Ramos (cell line): Measurements from ENCODE around the gene LGALS1.

Source experiments
- in situ Hi-C: fragments of 300-500 bp; cut with MboI; formaldehyde crosslinking; loops from one replicate; pipeline ENCODE4 v1.14.3; 2022; ENCODE audit warnings: low sequenced_read_pairs; ENCODE audit not compliant: unreplicated experiment

The LGALS1 gene

GRCh38 chr22:37659897-37660708 lies 15.3 kb upstream of the LGALS1 start:
- in situ Hi-C loops: no loop called here

- in situ Hi-C loops: no loop called here
These were observed 14.8 kb upstream of the LGALS1 start for GRCh38 chr22:37660709-37661045.

GRCh38 chr22:37661160-37661924 lies 14.1 kb upstream of the LGALS1 start:
- in situ Hi-C loops: no loop called here

- in situ Hi-C loops: no loop called here
These were observed 13.4 kb upstream of the LGALS1 start for GRCh38 chr22:37662039-37662438.

GRCh38 chr22:37663521-37664140 lies 11.8 kb upstream of the LGALS1 start:
- in situ Hi-C loops: no loop called here

GRCh38 chr22:37664249-37665101 lies 11.0 kb upstream of the LGALS1 start:
- in situ Hi-C loops: no loop called here

- in situ Hi-C loops: no loop called here
These were observed 9.9 kb upstream of the LGALS1 start for GRCh38 chr22:37665487-37665886.

GRCh38 chr22:37669586-37669985 lies 5.8 kb upstream of the LGALS1 start:
- in situ Hi-C loops: no loop called here

GRCh38 chr22:37672206-37672919 lies 3.1 kb upstream of the LGALS1 start:
- in situ Hi-C loops: no loop called here

GRCh38 chr22:37672920-37673455 lies 2.4 kb upstream of the LGALS1 start:
- in situ Hi-C loops: no loop called here

- in situ Hi-C loops: no loop called here
These were observed 1.2 kb upstream of the LGALS1 start for GRCh38 chr22:37674248-37674647.

- in situ Hi-C loops: no loop called here
These were observed 697 bp downstream of the LGALS1 start for GRCh38 chr22:37675930-37676735.

- in situ Hi-C loops: no loop called here
These were observed 1.5 kb downstream of the LGALS1 start for GRCh38 chr22:37676736-37677492.

- in situ Hi-C loops: no loop called here
These were observed 2.1 kb downstream of the LGALS1 start for GRCh38 chr22:37677493-37677974.

- in situ Hi-C loops: no loop called here
These were observed 2.9 kb downstream of the LGALS1 start for GRCh38 chr22:37678372-37678771.

GRCh38 chr22:37679670-37680069 lies 4.2 kb downstream of the LGALS1 start:
- in situ Hi-C loops: loop anchor here (5.0 kb wide), 1 partner anchor 62 kb away; no protein-coding TSS in a partner anchor

GRCh38 chr22:37680191-37680851 lies 4.9 kb downstream of the LGALS1 start:
- in situ Hi-C loops: loop anchor here (5.0 kb wide), 1 partner anchor 63 kb away; no protein-coding TSS in a partner anchor
